HTR-8/SVneo (cell line): ENCODE data around the gene CAPN5.

ENCODE experiments used
- DNase-seq: peaks from one replicate; pipeline ENCODE4 v3.0.0; 2011; ENCODE audit warnings: low spot score, mixed read lengths; ENCODE audit not compliant: insufficient read length
- FAIRE-seq: peaks from 2 replicates; lab custom pipeline; 2011; peaks lifted over from hg19 to GRCh38; lab: Jason Lieb, UNC

CAPN5 gene

DNA sequence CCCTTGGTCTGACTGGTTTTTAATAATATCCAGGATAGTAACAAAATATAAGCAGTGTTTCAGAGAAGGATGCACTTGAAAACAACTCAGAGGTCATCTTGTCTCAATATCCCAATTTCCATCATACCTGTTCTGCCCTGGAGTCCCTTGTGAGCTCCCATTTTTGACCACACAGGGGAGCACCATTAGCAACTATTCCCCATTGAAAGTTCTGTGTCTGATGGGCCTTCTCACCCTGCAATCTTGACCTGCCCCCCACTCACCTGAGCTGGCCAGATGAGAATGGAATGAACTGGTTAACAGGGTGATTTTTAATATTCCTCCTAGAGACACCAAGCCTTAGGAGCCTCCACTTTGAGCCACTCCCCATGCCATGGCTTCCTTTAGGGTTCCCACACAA is 3.8 kb upstream of the CAPN5 start:
- no peak for DNase-seq
- FAIRE-seq: no peak

GRCh38 chr11:77063407-77063806 is 3.4 kb upstream of the CAPN5 start:
- FAIRE-seq: no peak

DNA sequence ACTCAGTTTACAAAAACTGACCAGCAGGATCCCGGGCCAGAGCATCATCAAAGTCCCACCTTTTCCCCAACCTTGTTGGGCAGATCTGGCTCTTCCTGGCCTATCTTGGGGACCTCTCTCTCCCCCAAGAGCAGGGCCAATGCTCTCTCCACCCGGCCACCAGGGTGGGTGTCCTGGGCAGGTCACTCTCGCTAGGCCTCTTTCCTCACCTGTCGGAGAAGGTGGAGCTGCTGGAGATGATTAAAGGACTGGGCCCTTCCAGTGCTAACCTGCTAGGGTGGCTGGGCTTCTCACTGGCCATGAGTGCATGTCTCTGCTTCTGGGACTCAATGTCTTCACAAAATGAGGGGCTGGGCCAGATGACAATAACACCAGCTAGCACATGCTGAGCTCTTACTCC is 2.9 kb upstream of the CAPN5 start:
- DNase-seq (no peak), FAIRE-seq (no peak)

More at GRCh38 chr11:77063407-77063806, 3.4 kb upstream of the CAPN5 start:
- DNase-seq: no peak

GRCh38 chr11:77064648-77065217 is 2.0 kb upstream of the CAPN5 start:
- DNase-seq (no peak), FAIRE-seq (no peak)

GRCh38 chr11:77065878-77066228 is 918 bp upstream of the CAPN5 start:
- FAIRE-seq (peak; percentile 76), DNase-seq (no peak)

DNA sequence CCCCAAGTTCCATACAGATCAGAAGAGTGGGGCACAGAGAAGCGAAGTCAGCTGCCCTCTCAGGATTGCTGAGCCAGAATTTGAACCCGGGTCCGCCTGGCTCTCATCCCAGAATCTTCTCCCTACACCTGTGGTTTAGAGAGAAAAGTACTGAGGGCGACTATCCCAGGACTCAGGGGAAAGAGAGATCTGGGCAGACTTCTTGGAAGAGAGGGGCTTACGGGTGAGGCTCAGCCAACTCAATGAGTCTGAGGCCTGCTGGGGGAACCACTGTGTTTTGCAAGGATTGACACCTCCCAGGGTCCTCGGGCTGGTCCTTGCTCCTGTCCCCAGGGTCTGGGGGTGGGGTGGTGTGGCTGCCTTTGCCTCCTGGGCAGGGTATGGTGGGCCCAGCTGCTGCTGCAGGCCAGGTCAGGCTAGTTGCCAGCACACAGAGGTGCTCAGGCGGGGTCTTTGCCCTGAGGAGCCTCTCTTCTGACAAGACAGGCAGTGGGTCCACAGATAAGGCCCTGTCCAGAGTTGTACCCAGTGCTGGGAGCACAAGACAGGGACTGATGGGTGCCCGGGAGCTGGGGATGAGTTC is 1.2 kb downstream of the CAPN5 start:
- DNase-seq: no peak
- no peak for FAIRE-seq

GRCh38 chr11:77068457-77069335 is 1.9 kb downstream of the CAPN5 start:
- FAIRE-seq: no peak
- DNase-seq: no peak

DNA sequence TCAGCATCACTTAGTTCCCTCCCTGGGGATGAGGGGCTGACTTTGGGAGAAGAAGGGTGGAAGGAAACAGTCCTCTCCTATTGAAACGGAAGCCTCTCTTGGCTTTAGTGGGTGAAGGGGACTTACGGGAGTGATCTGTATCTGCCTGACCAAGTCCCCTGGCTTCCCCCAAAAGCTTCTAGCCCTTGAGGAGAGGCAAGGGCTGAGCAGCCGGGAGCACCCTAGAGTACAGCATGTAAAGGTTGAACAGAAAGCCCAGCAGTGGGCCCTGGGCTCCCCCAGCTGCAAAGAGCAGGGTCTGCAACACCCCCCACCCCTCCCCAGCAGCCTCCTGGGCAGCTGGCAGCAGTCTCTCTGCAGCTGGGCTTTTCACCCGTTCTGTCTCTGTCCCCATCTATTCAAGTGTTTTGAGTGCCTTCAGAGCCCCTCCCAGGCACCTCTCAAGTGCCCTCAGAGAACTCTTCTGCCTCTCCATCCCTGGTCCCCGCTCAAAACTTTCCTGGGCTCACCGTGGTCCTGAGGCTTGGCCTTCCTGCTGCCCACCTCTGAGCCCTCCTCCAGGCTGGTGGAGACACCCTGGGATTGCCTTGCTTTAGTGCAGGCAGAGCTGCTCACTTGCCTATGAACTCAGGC is 2.7 kb downstream of the CAPN5 start:
- FAIRE-seq (no peak), DNase-seq (no peak)

DNA sequence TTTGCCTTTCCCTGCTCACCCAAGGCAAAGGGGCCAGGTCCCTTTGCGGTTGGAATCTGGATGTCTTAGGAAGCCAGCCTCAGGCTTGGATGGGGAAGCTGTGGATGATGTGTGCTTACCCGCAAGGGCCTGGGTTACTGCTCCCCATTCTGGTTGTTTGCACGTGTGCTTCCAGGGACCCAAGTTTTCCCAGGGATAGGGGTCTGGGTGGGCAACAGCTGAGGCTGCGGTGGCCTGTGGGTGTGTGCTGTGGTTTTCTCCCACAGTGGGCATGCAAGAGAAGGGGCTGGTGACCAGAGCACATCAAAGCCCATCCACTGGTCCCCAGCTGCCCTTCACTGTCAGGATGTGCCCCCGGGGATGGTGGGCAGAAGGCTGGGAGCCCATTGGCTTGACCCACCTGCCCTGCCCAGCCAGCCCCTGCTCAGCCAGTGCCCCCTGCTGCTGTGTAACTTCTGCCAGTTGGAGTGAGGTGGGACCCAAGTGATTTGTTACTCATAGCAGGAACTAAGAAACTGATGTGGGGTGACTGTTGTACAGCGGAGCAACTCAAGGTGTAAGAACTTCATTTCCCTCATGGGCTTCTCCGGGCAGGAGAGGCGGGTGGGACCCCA is 3.3 kb downstream of the CAPN5 start:
- DNase-seq (no peak), FAIRE-seq (no peak)

GRCh38 chr11:77071077-77071476 is 4.3 kb downstream of the CAPN5 start:
- FAIRE-seq (peak; percentile 9), DNase-seq (no peak)

DNA sequence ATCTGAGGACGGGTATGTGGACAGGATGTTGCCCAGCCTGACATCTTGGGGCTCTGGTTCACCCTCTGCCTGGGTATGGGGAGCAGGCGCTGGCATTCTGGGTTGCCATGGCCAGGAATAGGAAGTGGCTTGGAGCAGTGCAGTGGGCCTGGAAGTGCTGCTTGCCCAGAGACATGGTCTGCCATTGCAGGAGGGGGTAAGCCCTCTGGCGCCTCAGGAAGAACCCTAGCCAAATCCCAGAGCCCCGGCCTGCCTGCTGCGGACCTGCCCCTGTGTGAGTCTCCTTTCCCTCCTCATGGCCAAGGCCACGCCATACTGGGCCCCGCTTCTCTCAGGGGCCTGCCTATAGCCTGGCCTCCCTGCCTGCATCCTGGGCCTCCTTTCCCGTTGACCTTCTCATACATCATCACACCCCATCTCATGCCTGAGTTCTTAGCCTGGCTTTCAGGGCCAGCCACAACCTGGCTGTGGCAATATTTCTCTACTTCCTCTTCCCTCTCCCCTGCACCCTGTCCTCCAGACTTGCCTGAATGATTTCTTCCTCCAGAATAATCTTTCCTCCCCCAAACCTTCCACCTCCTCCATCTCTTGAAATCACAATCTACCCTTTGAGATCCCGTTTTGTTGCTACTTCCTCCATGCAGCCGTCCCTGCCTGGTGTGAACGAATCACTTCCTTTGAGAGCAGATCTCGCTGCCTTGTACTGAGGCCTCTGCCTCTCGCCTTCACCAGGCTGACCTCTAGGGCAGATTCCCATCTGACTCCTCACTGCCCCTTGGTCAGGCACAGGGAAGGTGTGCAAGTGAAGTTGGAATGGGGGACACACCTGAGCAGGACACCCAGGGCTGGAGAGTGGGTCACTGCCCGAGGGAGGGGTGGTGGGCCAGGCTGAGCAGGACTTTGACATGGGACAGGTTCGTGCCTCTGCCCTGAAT is 5.2 kb downstream of the CAPN5 start:
- DNase-seq (no peak), FAIRE-seq (peak; percentile 73)

- DNase-seq (no peak), FAIRE-seq (peak; percentile 54)
These were observed 6.1 kb downstream of the CAPN5 start for GRCh38 chr11:77072851-77073327.

DNA sequence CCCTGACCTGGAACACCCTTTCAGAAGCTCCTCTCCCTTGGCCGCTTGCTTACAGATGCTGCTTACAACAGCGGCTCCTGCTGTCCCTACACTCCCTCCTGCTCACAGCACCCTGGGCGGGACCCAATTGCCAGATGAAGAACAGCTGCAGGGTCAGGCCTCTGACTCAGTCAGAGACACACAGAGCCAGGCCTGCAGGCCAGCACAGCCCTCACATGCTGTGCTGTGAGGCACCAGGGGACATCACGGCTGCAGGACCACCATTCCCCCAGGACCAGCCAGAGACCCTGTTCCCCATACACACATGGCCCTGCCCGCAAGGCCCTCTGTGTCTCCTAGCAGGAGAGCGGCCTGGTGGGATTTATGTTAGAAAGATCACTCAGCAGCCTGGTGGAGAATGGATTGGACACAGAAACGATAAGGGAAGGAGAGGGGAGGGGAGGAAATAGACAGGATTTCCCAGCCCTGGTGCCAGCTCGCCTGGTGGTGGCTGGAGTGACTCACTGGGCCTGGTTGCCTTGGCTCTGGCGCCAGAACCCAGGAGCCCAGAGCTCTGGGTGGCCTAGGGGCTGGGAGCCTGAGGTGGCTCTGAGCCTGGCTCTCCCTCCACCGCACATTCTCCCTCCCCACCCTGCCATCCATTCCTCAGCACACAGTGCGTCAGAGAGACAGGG is 6.7 kb downstream of the CAPN5 start:
- FAIRE-seq: peak; percentile 64
- DNase-seq: peak; percentile 47

DNA sequence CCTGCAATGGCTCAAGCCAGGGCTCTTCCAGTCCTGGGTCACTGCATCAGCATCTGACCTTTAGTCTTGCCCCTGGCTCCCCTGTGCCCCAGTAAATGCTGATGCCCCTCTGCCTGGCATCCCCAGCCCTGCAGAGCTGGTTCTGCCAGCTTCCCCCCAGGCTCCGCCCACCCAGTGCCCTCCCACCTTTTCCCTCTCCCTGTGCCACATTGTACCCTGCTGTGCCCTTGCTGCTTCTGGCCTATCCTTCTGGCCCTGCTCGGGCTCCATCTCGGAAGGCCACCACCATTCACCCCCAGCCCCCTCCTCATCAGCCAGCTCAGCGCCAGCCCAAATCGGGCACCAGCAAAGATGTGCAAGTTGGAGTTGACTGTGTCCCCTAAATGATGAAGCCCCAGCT is 7.4 kb downstream of the CAPN5 start:
- DNase-seq: no peak
- no peak for FAIRE-seq

DNA sequence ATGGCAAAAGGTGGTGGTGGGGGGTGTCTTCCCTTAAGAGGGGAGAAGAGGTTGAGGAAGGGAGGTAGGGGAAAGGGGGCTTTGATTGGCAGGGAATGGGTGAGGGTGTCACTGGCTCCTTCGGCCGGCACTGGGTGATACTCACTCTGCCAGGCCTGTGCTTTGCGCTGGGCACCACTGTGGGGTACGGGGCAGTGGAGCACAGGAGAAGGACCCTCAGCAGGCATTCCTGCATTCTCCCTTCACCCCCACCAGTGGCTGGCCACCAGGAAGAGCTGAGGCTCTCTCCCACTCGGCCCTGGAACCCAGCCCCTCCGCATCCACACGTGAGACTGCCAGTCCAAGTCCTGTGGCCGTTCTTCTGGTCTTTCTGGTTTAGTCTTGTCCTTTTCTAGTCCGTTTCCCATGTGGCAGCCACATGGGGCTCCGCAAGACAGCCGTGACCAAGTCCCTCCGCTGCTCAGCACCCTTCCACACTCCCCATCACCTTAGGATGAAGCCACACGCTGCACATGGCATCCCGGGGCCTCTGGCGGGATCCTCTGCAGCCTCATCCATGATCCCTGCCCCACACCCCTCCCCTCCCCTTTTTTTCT is 8.0 kb downstream of the CAPN5 start:
- FAIRE-seq (no peak), DNase-seq (no peak)

DNA sequence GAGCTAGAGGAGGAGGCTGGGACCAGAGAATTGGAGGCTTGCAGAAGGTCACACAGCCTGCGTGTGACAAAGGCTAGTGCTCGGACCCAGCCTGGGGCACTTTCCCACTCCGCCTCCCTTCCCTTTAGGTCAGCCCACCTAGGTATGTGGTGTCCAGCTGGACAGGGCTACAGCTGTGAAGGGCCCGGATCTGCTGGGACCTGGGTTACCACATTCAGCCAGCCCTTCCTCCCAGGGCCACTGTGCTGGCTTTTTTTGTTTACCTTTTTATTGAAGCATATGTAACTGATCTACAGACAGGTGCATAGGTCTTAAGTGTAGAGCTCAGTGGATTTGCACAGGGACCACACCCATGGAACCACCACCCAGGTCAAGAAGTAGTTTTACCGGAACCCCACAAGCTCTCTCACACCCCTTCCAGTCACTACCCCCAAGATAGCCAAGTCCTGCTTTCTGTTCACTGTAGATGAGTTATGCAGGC is 8.7 kb downstream of the CAPN5 start:
- FAIRE-seq: no peak

GRCh38 chr11:77079666-77080065 is 12.9 kb downstream of the CAPN5 start:
- no peak for DNase-seq
- FAIRE-seq: no peak

More for the DNA sequence above, 8.7 kb downstream of the CAPN5 start:
- DNase-seq: no peak

- FAIRE-seq (no peak), DNase-seq (no peak)
These were observed 14.0 kb downstream of the CAPN5 start for GRCh38 chr11:77080643-77081210.
